Naive B cell (primary cell): ENCODE results near the gene FDX1. TPM values are rescaled to one million over a fixed set of nuclear protein-coding genes. Genes with fewer than 3 reads are reported as not detected.
A peak's percentile ranks its signal among the peaks of the same experiment; 100 is the strongest.

Experiments
- ATAC-seq, 2 donors: fragments of 150-1000 bp; cut with Tn5 transposase; 2 replicates each; pipeline ENCODE4 v1.10.0; 2021; ENCODE audit warnings: low read depth in 2 of 2, mild to moderate bottlenecking in 2 of 2, moderate library complexity in 2 of 2
- DNase-seq: peaks from one replicate; pipeline ENCODE4 v3.0.0; 2022
- H3K27ac Mint-ChIP-seq, 6 donors: one replicate each; pipeline ENCODE4 v1.8.0; 2020 to 2022; ENCODE audit warnings: mild to moderate bottlenecking in 6 of 6, mixed read lengths in 6 of 6, moderate library complexity in 5 of 6, inconsistent platforms in 2 of 6
- H3K27me3 Mint-ChIP-seq, 3 donors: one replicate each; pipeline ENCODE4 v1.8.0; 2021 to 2022; ENCODE audit warnings: mixed read lengths in 3 of 3, mild to moderate bottlenecking in 1 of 3
- H3K36me3 Mint-ChIP-seq, 2 donors: one replicate each; pipeline ENCODE4 v1.8.0; 2020 to 2022; ENCODE audit warnings: mixed read lengths in 2 of 2, inconsistent platforms in 1 of 2, mild to moderate bottlenecking in 1 of 2
- H3K4me1 Mint-ChIP-seq, 3 donors: one replicate each; pipeline ENCODE4 v1.8.0; 2020 to 2022; ENCODE audit warnings: mixed read lengths in 3 of 3, inconsistent platforms in 1 of 3, mild to moderate bottlenecking in 1 of 3, moderate library complexity in 1 of 3
- H3K4me3 Mint-ChIP-seq, 8 donors: one replicate each; pipeline ENCODE4 v1.8.0; 2020 to 2022; ENCODE audit warnings: mild to moderate bottlenecking in 8 of 8, mixed read lengths in 8 of 8, moderate library complexity in 8 of 8, inconsistent platforms in 2 of 8
- H3K9me3 Mint-ChIP-seq, 7 donors: one replicate each; pipeline ENCODE4 v1.8.0; 2020 to 2022; ENCODE audit warnings: mixed read lengths in 7 of 7, mild to moderate bottlenecking in 5 of 7, inconsistent platforms in 2 of 7, moderate library complexity in 1 of 7
- polyA plus RNA-seq, 6 donors: library from polyadenylated mRNA; unstranded; fragments of 300-500 nt; fragmentation: Illumina TruSeq; gene quantifications; one replicate each; pipeline ENCODE4 v1.2.3, GENCODE V29; 2021; ENCODE audit warnings: low read depth in 6 of 6

Gene FDX1
- polyA plus RNA-seq, 6 donors from 2014 or later, result 15.2 to 19.6 (median 16.7) TPM

DNA sequence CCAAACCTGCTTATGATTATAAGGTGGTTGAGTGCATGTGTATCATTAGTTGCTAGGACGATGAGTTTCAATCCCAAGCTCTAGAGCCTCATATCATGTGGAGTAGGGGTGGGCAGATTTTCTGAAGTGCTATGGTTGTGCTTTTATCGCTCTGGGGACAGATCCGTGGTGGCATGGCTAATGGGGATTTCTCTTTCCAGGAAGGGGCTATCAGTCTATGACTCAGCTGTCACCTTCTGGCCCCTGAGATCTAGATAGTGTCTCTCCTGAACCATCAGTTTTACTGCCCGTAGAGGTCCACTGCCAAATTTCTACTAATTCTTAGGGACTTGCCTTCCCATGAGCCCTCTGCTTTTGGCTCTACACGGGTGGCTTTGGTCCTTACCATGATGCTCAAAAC lies 51.8 kb downstream of the FDX1 start:
- ATAC-seq (no peak), DNase-seq (no peak)
- Mint-ChIP-seq H3K4me3 (no peak overlapping the region), H3K27me3 (peaks cover 0 to 18% (median 5%) of the 10 kb centered on the region in 3 donors), H3K36me3 (no peaks in the 10 kb centered on the region), H3K27ac (no peak overlapping the region), H3K9me3 (peaks cover 0 to 5% (median 0%) of the 10 kb centered on the region in 7 donors), H3K4me1 (no peaks in the 10 kb centered on the region)

DNA sequence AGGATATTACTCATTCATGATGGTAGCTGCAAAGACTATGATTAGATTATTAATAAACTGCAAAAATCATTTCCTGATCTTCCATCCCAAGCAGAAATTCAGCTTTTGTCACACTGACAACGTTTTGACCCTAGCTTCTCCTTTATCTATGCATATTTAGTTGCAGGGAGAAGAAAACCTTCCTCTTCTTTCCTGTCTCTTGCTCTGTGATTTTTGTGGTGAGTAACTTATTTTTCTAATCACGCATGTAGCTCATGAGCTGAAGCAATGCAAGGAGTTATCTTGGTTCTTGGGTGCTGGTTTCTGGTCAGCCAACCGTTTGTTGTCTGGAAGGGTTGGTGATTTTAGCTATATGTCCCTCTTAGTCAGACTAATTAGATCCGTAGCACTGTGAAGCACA lies 56.4 kb downstream of the FDX1 start:
- H3K4me1 Mint-ChIP-seq, result no peaks in the 10 kb centered on the region
- no peak for DNase-seq
- ATAC-seq, result no peak
- H3K27me3 Mint-ChIP-seq, result peaks cover 0 to 25% (median 5%) of the 10 kb centered on the region in 3 donors
- no peak overlapping the region for H3K27ac Mint-ChIP-seq
- H3K36me3 Mint-ChIP-seq, result no peaks in the 10 kb centered on the region
- peaks cover 0 to 5% (median 0%) of the 10 kb centered on the region in 7 donors for H3K9me3 Mint-ChIP-seq
- H3K4me3 Mint-ChIP-seq, result no peak overlapping the region

DNA sequence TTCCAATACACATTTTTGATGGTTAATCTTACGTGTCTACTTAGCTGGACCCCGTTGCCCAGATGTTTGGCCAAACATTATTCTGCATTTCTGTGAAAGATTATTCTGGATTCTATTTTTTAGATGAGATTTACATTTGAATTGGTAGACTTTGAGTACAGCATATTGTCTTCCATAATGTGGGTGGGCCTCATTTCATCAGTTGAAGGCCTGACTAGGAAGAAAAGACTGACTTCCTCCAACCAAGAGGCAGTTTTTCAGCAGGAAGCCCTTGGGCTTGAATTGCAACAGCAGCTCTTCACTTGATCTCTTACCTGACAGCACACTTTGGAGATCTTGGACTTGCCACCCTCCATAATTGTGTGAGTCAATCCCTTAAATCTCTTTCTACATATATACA lies 58.7 kb downstream of the FDX1 start:
- Mint-ChIP-seq H3K27ac (no peak overlapping the region), H3K9me3 (peaks cover 0 to 5% (median 2%) of the 10 kb centered on the region in 7 donors), H3K27me3 (peaks cover 5 to 35% (median 6%) of the 10 kb centered on the region in 3 donors), H3K4me1 (no peaks in the 10 kb centered on the region), H3K4me3 (no peak overlapping the region), H3K36me3 (no peaks in the 10 kb centered on the region)
- ATAC-seq (no peak), DNase-seq (no peak)

DNA sequence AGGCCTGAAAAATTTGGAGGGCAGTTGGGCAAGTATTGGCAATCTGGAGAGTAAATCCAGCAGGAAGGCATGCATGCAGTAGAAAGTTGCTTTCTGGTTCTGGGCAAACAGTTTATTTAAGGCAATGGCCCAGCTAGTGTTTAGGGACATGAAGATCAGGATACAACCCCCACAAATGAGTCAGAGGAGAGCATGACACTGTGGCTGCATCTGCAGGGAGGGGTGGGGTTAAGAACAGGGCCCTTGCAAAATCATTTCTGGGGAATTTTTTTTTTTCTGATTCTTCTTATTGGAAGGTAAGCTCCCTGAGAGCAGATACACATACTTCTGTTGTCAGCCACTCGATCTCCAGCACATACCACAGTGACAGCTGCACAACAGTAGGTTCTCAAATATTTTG lies 61.1 kb downstream of the FDX1 start:
- H3K4me3 Mint-ChIP-seq, result no peak overlapping the region
- H3K27ac Mint-ChIP-seq, result no peak overlapping the region
- DNase-seq (no peak), ATAC-seq (no peak)
- no peaks in the 10 kb centered on the region for H3K4me1 Mint-ChIP-seq
- peaks cover 0 to 7% (median 0%) of the 10 kb centered on the region in 7 donors for H3K9me3 Mint-ChIP-seq
- H3K36me3 Mint-ChIP-seq, result no peaks in the 10 kb centered on the region
- peaks cover 3 to 26% (median 10%) of the 10 kb centered on the region in 3 donors for H3K27me3 Mint-ChIP-seq

- Mint-ChIP-seq H3K27me3 (peaks cover 3 to 18% (median 10%) of the 10 kb centered on the region in 3 donors), H3K36me3 (no peaks in the 10 kb centered on the region), H3K4me1 (no peaks in the 10 kb centered on the region), H3K27ac (no peak overlapping the region), H3K9me3 (peaks cover 0 to 7% (median 0%) of the 10 kb centered on the region in 7 donors), H3K4me3 (no peak overlapping the region)
- ATAC-seq, result no peak
- no peak for DNase-seq
Measured at GRCh38 chr11:110491577-110492320, 62.0 kb downstream of the FDX1 start.

DNA sequence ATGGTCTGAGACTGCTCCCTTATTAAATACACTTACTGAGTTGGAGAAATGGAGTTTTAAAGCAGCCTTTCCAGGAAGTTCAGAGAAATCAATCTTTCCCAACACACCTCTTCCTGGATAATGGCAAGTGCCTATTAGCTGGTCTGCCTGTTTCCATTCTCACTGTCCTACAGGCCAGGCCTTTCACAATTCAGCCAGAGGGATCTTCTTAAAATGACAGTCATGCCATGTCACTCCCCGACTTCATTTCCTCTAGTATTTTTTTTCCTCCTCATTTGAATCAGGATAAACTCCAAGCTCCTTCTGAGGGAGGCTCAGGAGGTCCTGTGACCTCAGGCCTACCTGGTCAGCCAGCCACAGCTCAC lies 62.6 kb downstream of the FDX1 start:
- Mint-ChIP-seq H3K4me3 (no peak overlapping the region), H3K27ac (no peak overlapping the region), H3K27me3 (peaks cover 3 to 14% (median 10%) of the 10 kb centered on the region in 3 donors), H3K4me1 (no peaks in the 10 kb centered on the region), H3K36me3 (no peaks in the 10 kb centered on the region), H3K9me3 (peaks cover 0 to 7% (median 0%) of the 10 kb centered on the region in 7 donors)
- ATAC-seq, result no peak
- no peak for DNase-seq

DNA sequence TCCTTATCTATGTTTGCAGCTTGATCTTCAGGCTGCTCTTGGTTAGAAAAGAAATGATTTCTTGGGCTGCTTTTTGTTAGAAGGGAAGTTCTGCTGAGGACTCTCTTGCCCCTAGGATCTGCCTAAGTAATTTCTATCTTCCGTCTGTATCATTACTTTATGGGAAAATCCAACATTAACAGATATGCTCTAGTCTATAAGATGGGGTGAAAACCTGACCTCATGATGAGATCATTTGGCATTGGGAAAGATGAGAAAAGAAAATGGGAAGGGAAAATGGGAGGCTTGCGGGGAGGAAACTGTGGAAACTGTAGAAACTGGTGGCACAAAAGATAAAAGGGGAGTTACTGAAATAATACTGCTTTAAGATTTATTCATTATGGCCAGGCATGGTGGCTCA lies 63.6 kb downstream of the FDX1 start:
- ATAC-seq (no peak), DNase-seq (no peak)
- no peaks in the 10 kb centered on the region for H3K36me3 Mint-ChIP-seq
- no peak overlapping the region for H3K4me3 Mint-ChIP-seq
- peaks cover 3 to 14% (median 10%) of the 10 kb centered on the region in 3 donors for H3K27me3 Mint-ChIP-seq
- peaks cover 0 to 7% (median 0%) of the 10 kb centered on the region in 7 donors for H3K9me3 Mint-ChIP-seq
- no peaks in the 10 kb centered on the region for H3K4me1 Mint-ChIP-seq
- no peak overlapping the region for H3K27ac Mint-ChIP-seq

GRCh38 chr11:110497231-110497978 lies 67.7 kb downstream of the FDX1 start:
- ATAC-seq (no peak), DNase-seq (no peak)
- no peaks in the 10 kb centered on the region for H3K4me1 Mint-ChIP-seq
- H3K36me3 Mint-ChIP-seq, result no peaks in the 10 kb centered on the region
- peaks cover 3 to 14% (median 13%) of the 10 kb centered on the region in 3 donors for H3K27me3 Mint-ChIP-seq
- no peak overlapping the region for H3K4me3 Mint-ChIP-seq
- no peak overlapping the region for H3K27ac Mint-ChIP-seq
- H3K9me3 Mint-ChIP-seq, result peaks cover 0 to 7% (median 2%) of the 10 kb centered on the region in 7 donors

GRCh38 chr11:110501428-110501827 lies 71.7 kb downstream of the FDX1 start:
- Mint-ChIP-seq H3K36me3 (no peaks in the 10 kb centered on the region), H3K4me1 (no peaks in the 10 kb centered on the region), H3K4me3 (no peak overlapping the region), H3K9me3 (peaks cover 0 to 6% (median 0%) of the 10 kb centered on the region in 7 donors), H3K27me3 (peaks cover 0 to 5% (median 5%) of the 10 kb centered on the region in 3 donors), H3K27ac (no peak overlapping the region)
- DNase-seq (no peak), ATAC-seq (no peak)

GRCh38 chr11:110505528-110506284 lies 76.0 kb downstream of the FDX1 start:
- H3K36me3 Mint-ChIP-seq, result no peaks in the 10 kb centered on the region
- peak overlapping the region in 1 of 8 donors; percentile 80 for H3K4me3 Mint-ChIP-seq
- peaks cover 0 to 12% (median 5%) of the 10 kb centered on the region in 3 donors for H3K27me3 Mint-ChIP-seq
- ATAC-seq (no peak), DNase-seq (no peak)
- peaks cover 0 to 6% (median 0%) of the 10 kb centered on the region in 7 donors for H3K9me3 Mint-ChIP-seq
- no peaks in the 10 kb centered on the region for H3K4me1 Mint-ChIP-seq
- H3K27ac Mint-ChIP-seq, result no peak overlapping the region

DNA sequence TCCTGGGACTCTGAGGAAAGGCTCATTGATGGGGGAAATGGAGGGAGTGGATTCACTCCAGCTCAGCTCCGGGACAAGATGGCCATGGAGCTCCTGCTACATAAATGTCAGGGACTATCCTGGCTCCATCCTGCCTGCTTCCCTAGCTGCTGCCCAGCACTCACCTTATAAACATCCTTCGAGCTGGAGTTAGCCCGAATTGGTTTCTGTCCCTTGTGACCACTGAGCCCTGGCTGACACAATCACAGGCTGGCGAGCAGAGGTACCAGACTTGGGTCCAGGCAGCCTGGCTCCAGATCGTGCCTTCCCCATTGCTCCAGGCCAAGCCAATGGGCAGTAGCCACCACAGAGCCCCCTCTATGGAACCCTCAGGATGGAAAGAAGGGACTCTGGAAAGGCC lies 77.6 kb downstream of the FDX1 start:
- peaks cover 7 to 9% (median 9%) of the 10 kb centered on the region in 3 donors for H3K27me3 Mint-ChIP-seq
- no peaks in the 10 kb centered on the region for H3K9me3 Mint-ChIP-seq
- H3K36me3 Mint-ChIP-seq, result no peaks in the 10 kb centered on the region
- no peak overlapping the region for H3K27ac Mint-ChIP-seq
- H3K4me1 Mint-ChIP-seq, result no peaks in the 10 kb centered on the region
- no peak for ATAC-seq
- no peak overlapping the region for H3K4me3 Mint-ChIP-seq
- no peak for DNase-seq

DNA sequence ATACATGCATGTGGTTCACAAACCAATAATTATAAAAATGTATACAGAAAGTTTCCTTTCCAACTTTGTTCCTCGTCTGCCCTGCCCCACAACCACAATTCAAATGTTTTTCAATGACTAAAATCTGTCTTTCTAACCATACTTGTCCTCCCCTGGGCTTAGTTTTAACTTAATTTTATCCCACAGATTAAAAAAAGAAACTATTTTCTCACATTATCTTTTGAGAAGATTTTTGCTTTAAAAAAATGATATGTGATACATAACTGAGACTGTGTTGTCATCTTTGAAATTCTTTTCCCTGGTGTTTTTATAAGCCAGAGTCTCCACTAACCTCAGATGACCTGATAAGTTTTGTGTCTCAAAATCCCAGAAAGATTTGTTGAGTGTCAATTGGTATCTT lies 79.0 kb downstream of the FDX1 start:
- no peak for DNase-seq
- Mint-ChIP-seq H3K4me1 (no peaks in the 10 kb centered on the region), H3K36me3 (peaks cover 0 to 5% of the 10 kb centered on the region in 2 donors), H3K4me3 (no peak overlapping the region), H3K27ac (no peak overlapping the region), H3K9me3 (no peaks in the 10 kb centered on the region), H3K27me3 (peaks cover 7 to 24% (median 13%) of the 10 kb centered on the region in 3 donors)
- ATAC-seq, result no peak

GRCh38 chr11:110509472-110509871 lies 79.7 kb downstream of the FDX1 start:
- Mint-ChIP-seq H3K4me1 (no peaks in the 10 kb centered on the region), H3K27me3 (peaks cover 12 to 31% (median 13%) of the 10 kb centered on the region in 3 donors), H3K4me3 (no peak overlapping the region), H3K27ac (no peak overlapping the region), H3K9me3 (no peaks in the 10 kb centered on the region), H3K36me3 (peaks cover 0 to 5% of the 10 kb centered on the region in 2 donors)
- no peak for DNase-seq
- ATAC-seq, result no peak
